Neural progenitor cell (in vitro differentiated cells): ENCODE data around the gene ATP11C. TPM values are rescaled to one million over a fixed set of nuclear protein-coding genes. Genes with fewer than 3 reads are reported as not detected.
"Not testable (repeated sequence)": the region's sequence is repeated elsewhere in the genome, so short reads cannot be mapped to it uniquely, and the experiment has no call there.

Source experiments
- DNase-seq: peaks from one replicate; pipeline ENCODE4 v3.0.0-alpha.2; 2016; ENCODE audit warnings: low spot score
- H2AFZ ChIP-seq: fragments of 200-600 bp; sonication (generic); replicated peaks from 2 replicates; pipeline ENCODE4 v1.6.1; 2016; ENCODE audit warnings: antibody characterized with exemption
- H3F3A ChIP-seq: fragments of 200-600 bp; sonication (generic); 2 replicates; pipeline ENCODE4 v1.6.1; 2016; ENCODE audit warnings: antibody characterized with exemption, low read depth
- H3K27ac ChIP-seq: fragments of 200-600 bp; sonication (generic); 2 replicates; pipeline ENCODE4 v1.5.1; 2016; ENCODE audit warnings: mild to moderate bottlenecking
- H3K27me3 ChIP-seq: fragments of 200-600 bp; sonication (generic); 2 replicates; pipeline ENCODE4 v1.6.1; 2016; ENCODE audit warnings: mild to moderate bottlenecking, moderate library complexity
- H3K36me3 ChIP-seq: fragments of 200-600 bp; sonication (generic); 2 replicates; pipeline ENCODE4 v1.5.1; 2016
- H3K4me1 ChIP-seq: fragments of 200-600 bp; sonication (generic); 2 replicates; pipeline ENCODE4 v1.6.1; 2016; ENCODE audit warnings: mixed run types
- H3K4me2 ChIP-seq: fragments of 200-600 bp; sonication (generic); 2 replicates; pipeline ENCODE4 v1.6.1; 2016
- H3K4me3 ChIP-seq: fragments of 200-600 bp; sonication (generic); 2 replicates; pipeline ENCODE4 v1.5.1; 2016
- H3K79me2 ChIP-seq: fragments of 200-600 bp; sonication (generic); 2 replicates; pipeline ENCODE4 v1.6.1; 2016; ENCODE audit warnings: low read depth
- H3K9ac ChIP-seq: fragments of 200-600 bp; sonication (generic); 2 replicates; pipeline ENCODE4 v1.6.1; 2016
- H3K9me3 ChIP-seq: fragments of 200-600 bp; sonication (generic); 2 replicates; pipeline ENCODE4 v1.5.1; 2016; ENCODE audit warnings: low read depth
- H4K20me1 ChIP-seq: fragments of 200-600 bp; sonication (generic); 2 replicates; pipeline ENCODE4 v1.6.1; 2016; ENCODE audit warnings: low read depth
- H3K27ac Mint-ChIP-seq: 3 replicates; pipeline ENCODE4 v1.8.0; 2021; ENCODE audit warnings: mixed read lengths
- H3K27me3 Mint-ChIP-seq: 2 replicates; pipeline ENCODE4 v1.8.0; 2022; ENCODE audit warnings: low read depth, mild to moderate bottlenecking, inconsistent platforms, moderate library complexity, mixed read lengths; ENCODE audit not compliant: insufficient read depth
- H3K36me3 Mint-ChIP-seq: 3 replicates; pipeline ENCODE4 v1.8.0; 2021; ENCODE audit warnings: mixed read lengths
- H3K4me1 Mint-ChIP-seq: 3 replicates; pipeline ENCODE4 v1.8.0; 2021; ENCODE audit warnings: mixed read lengths
- H3K4me3 Mint-ChIP-seq: 3 replicates; pipeline ENCODE4 v1.8.0; 2021; ENCODE audit warnings: mild to moderate bottlenecking, moderate library complexity, mixed read lengths
- H3K9me3 Mint-ChIP-seq: 3 replicates; pipeline ENCODE4 v1.8.0; 2020; ENCODE audit warnings: mixed read lengths
- CTCF ChIP-seq: fragments of 200-600 bp; sonication (generic); IDR thresholded peaks from 2 replicates; pipeline ENCODE4 v1.5.1; 2017; ENCODE audit warnings: antibody characterized with exemption, mild to moderate bottlenecking
- EZH2 ChIP-seq: fragments of 200-600 bp; sonication (generic); IDR thresholded peaks from 2 replicates; pipeline ENCODE4 v1.6.1; 2017; ENCODE audit warnings: antibody characterized with exemption, mild to moderate bottlenecking, moderate library complexity
- EZH2phosphoT487 ChIP-seq: fragments of 200-600 bp; sonication (generic); IDR thresholded peaks from 2 replicates; pipeline ENCODE4 v1.6.1; 2017; ENCODE audit warnings: antibody characterized with exemption
- total RNA-seq: library from RNA; depleted of rRNA; stranded (reverse); fragments of >200 nt; gene quantifications from 2 replicates; pipeline ENCODE4 v1.2.3, GENCODE V29; 2015; ENCODE audit warnings: low replicate concordance

The ATP11C gene
- total RNA-seq, 1 donor from 2014 or later: 68.0 TPM

DNA sequence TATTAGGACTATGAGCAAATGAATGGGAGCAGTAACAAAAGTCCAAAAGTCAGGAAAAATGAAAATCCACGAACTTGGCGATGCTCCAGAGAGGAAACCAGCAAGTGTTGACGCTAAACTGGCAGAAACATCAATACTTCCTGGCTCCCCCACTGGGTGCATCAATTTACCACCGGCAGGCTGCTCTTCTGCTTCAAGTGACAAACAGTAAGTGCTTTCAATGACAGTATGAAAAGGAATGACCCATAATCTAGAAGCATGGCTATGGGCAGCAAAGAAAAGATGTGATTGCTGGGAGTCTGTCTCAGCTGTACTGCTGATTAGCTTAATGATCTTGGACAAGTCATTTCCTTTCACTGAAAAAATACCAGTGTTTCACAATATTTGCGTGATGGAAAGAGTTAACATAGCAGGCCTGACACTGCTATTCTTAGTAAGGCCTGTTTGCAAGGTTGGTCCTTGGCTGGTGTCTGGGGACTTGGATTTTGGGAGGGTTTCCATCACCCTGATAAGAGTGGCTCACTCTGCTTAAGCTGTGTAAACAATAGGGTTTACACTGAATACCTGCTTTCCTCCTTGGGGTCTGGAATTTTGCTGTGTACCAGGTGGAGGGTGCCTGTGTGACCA is 8.7 kb downstream of the ATP11C start:
- Histone ChIP-seq H3K4me1 (no peaks in the 10 kb centered on the region), H3K9me3 (no peaks in the 10 kb centered on the region), H3K79me2 (peaks cover 66% of the 10 kb centered on the region), H3K4me2 (no peak overlapping the region), H3F3A (no peaks in the 10 kb centered on the region), H3K4me3 (no peak overlapping the region), H2AFZ (no peak overlapping the region), H4K20me1 (peaks cover 15% of the 10 kb centered on the region), H3K27ac (no peak overlapping the region), H3K9ac (no peak overlapping the region), H3K36me3 (no peaks in the 10 kb centered on the region), H3K27me3 (no peaks in the 10 kb centered on the region)
- peaks cover 29% of the 10 kb centered on the region for H3K4me1 Mint-ChIP-seq
- H3K27me3 Mint-ChIP-seq: no peaks in the 10 kb centered on the region
- H3K9me3 Mint-ChIP-seq: no peaks in the 10 kb centered on the region
- no peak for DNase-seq
- TF ChIP-seq EZH2 (no peak), CTCF (no peak), EZH2phosphoT487 (no peak)
- H3K27ac Mint-ChIP-seq: no peak overlapping the region
- H3K36me3 Mint-ChIP-seq: no peaks in the 10 kb centered on the region
- no peak overlapping the region for H3K4me3 Mint-ChIP-seq

DNA sequence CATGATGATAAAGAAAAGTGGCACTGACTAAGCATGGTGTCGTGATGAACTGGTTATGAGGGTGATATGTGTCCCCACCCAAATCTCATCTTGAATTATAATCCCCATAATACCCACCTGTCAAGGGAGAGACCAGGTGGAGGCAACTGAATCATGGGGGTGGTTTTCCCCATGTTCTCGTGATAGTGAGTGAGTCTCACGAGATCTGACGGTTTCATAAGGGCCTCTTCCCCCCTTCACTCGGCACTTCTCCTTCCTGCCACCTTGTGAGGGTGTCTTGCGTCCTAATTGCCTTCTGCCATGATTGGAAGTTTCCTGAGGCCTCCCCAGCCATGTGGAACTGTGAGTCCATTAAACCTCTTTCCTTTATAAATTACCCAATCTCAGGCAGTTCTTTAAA is 11.7 kb downstream of the ATP11C start:
- H3K27me3 Mint-ChIP-seq: not testable (repeated sequence)

DNA sequence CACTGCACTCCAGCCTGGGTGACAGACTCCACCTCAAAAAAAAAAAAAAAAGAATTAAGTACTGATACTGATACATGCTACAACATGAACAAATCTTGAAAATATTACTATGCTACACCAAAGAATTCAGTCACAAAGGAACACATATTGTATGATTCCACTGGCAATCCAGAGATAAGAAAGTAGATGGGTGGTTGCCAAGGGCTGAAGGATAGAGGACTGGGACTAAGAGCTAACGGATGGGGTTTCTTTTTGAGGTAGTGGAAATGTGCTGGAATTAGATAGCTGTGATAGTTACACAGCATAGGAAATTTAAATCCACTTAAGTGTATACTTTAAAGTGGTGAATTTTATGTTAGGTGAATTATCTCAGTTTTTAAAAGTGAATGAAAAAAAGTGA is 12.5 kb downstream of the ATP11C start:
- DNase-seq: no peak
- Mint-ChIP-seq H3K36me3 (no peaks in the 10 kb centered on the region), H3K27ac (no peak overlapping the region), H3K4me1 (peaks cover 14% of the 10 kb centered on the region), H3K4me3 (no peak overlapping the region), H3K9me3 (no peaks in the 10 kb centered on the region), H3K27me3 (no peaks in the 10 kb centered on the region)
- Histone ChIP-seq H3K4me2 (no peak overlapping the region), H3K9me3 (no peaks in the 10 kb centered on the region), H3K36me3 (no peaks in the 10 kb centered on the region), H4K20me1 (peaks cover 3% of the 10 kb centered on the region), H3K4me3 (no peak overlapping the region), H3K27me3 (no peaks in the 10 kb centered on the region), H3K27ac (no peak overlapping the region), H3K79me2 (peaks cover 38% of the 10 kb centered on the region), H2AFZ (no peak overlapping the region), H3F3A (no peaks in the 10 kb centered on the region), H3K9ac (no peak overlapping the region), H3K4me1 (no peaks in the 10 kb centered on the region)
- TF ChIP-seq EZH2 (no peak), EZH2phosphoT487 (no peak), CTCF (no peak)

More for the DNA sequence above, 11.7 kb downstream of the ATP11C start:
- H3K9me3 ChIP-seq, H3K4me3 Mint-ChIP-seq, H4K20me1 ChIP-seq, H3K4me2 ChIP-seq, H3K27ac ChIP-seq, H3K27ac Mint-ChIP-seq, H3K9ac ChIP-seq, H3K27me3 ChIP-seq, H3K36me3 Mint-ChIP-seq, H3K9me3 Mint-ChIP-seq, H3K4me3 ChIP-seq, H3K4me1 ChIP-seq, H3F3A ChIP-seq, H2AFZ ChIP-seq, DNase-seq, H3K36me3 ChIP-seq: not testable (repeated sequence)
- H3K4me1 Mint-ChIP-seq: peaks cover 20% of the 10 kb centered on the region
- peaks cover 39% of the 10 kb centered on the region for H3K79me2 ChIP-seq

DNA sequence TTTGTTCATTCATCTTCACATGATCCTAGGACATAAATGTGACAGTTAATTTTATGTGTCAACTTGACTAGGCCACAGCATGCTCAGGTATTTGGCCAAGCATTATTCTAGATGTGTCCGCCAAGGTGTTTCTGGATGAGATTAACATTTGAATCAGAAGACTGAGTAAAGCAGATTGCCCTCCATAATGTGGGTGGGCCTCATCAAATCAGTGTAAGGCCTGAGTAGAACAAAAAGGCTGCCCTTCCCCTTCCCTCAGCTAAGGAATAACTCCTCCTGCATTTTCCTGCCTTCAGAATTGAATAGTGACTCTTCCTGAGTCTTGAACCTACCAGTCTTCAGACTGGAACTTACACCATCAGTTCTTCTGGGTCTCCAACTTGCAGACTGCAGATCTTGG is 18.4 kb downstream of the ATP11C start:
- Mint-ChIP-seq H3K27ac (no peak overlapping the region), H3K4me3 (no peak overlapping the region), H3K36me3 (peaks cover 3% of the 10 kb centered on the region), H3K4me1 (no peaks in the 10 kb centered on the region), H3K27me3 (no peaks in the 10 kb centered on the region), H3K9me3 (no peaks in the 10 kb centered on the region)
- Histone ChIP-seq H3K4me2 (no peak overlapping the region), H3K27me3 (no peaks in the 10 kb centered on the region), H3K36me3 (no peaks in the 10 kb centered on the region), H3K9me3 (no peaks in the 10 kb centered on the region), H3K27ac (no peak overlapping the region), H4K20me1 (no peaks in the 10 kb centered on the region), H2AFZ (no peak overlapping the region), H3K4me1 (no peaks in the 10 kb centered on the region), H3K4me3 (no peak overlapping the region), H3F3A (no peaks in the 10 kb centered on the region), H3K79me2 (peaks cover 22% of the 10 kb centered on the region), H3K9ac (no peak overlapping the region)
- DNase-seq: no peak
- TF ChIP-seq CTCF: no peak
